HG02840 (cell line): ENCODE data around the gene OSBPL8.

ENCODE experiments used
- ATAC-seq: cut with Tn5 transposase; IDR thresholded peaks from one replicate; pipeline ENCODE4 v1.9.1; 2021; ENCODE audit warnings: mild to moderate bottlenecking, moderate library complexity, moderate number of reproducible peaks; ENCODE audit not compliant: unreplicated experiment, low FRiP score

Gene OSBPL8

GRCh38 chr12:76558684-76559399 lies 729 bp downstream of the OSBPL8 start:
- peak; percentile 31 for ATAC-seq

DNA sequence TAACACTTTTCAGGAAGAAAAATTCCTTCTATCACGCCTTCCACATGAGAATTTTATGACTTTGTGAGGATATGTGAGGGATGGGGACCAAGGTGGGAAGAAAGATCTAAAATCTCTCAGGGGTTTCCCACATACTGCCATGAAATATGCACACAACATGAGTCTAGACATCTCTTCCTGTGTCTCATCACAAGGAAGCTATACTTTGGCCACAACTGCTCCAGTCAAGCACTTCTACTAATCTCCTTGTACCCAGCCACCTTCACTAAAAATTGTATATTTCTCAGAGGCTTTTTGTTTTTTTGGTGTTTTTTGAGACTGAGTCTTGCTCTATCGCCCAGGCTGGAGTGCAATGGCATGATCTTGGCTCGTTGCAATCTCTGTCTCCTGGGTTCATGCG lies 3.2 kb downstream of the OSBPL8 start:
- ATAC-seq, result no peak

DNA sequence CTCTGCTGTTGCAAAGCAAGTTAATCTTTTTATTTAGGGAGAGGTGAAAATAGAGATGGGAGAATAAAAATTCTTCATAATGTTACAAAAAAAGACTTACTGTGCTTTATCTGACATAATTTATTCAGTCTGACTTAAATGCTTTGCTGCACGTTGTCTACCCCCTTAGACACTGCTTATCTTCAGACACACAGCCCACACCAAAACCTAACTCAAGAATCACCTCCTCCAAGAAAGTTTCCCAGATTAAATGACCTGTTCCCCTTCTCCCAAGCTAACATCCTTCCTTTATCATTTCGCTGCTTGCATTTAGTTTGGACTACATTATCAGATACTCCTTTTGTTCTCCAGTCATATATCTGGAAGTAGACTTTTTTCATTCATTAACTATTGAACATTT lies 3.8 kb downstream of the OSBPL8 start:
- no peak for ATAC-seq

GRCh38 chr12:76555231-76555767 lies 4.3 kb downstream of the OSBPL8 start:
- no peak for ATAC-seq

DNA sequence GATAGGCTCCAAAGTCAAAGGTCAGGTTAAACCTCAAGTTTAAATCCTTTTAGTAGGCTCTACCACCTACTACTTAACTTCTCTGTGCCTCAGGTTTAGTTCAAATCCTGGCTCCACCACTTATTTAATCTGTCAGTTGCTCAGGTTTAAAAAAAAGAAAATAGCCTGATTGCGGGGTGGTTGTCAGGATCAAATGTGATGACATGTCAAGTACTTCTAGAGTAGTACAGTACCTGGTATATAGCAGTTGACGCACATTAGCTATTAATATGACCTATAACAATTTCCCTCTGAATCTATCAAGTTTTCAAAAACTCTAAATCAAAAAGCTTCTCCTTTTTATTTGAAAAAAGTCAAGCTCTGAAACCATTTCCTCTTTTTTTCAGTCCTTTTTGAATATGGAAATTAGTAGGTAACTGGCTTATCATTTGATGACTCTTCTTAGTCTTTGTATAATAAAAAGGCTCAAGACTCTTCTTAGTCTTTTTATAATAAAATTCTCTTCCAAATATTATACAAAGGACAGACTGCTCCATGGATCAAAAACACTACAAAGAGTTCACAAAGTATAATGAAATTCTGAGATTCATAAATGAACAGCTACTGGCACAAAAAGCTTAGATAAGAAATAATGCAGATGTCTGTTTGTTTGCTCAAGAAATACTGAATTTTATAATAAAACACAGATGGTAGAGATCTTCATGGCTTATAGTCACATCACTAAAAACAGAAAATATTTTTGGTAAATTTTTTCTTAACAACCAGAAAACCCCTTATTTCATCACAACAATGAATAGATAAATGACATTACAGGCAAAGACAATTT lies 5.0 kb downstream of the OSBPL8 start:
- ATAC-seq, result no peak

DNA sequence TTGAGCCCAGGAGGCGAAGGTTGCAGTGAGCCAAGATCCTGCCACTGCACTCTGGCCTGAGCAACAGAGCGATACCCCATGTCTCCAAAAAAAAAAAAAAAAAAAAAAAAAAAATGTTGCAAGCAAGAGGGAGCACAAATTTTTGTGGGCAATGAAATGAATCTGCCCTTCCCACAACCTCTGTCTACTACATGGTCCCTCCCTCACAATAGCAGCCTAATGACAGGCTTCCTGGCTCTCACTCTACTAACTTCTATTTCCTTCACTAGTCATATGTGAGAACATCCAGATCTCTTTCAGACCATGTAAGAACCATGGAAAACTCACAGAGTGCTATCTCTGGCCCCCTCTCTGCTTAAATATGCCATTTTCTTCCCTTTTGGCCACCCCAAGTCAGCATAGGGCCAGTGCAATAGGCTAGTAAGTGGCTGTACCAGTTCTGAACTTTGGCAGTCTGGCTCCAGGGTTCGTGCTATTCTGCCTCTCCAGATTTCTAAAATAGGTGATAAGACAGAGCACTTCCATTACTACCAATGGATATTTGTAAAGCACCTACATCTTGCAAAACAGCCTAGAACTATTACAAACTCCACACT lies 7.1 kb downstream of the OSBPL8 start:
- ATAC-seq, result no peak

GRCh38 chr12:76551482-76551888 lies 8.1 kb downstream of the OSBPL8 start:
- ATAC-seq, result no peak

DNA sequence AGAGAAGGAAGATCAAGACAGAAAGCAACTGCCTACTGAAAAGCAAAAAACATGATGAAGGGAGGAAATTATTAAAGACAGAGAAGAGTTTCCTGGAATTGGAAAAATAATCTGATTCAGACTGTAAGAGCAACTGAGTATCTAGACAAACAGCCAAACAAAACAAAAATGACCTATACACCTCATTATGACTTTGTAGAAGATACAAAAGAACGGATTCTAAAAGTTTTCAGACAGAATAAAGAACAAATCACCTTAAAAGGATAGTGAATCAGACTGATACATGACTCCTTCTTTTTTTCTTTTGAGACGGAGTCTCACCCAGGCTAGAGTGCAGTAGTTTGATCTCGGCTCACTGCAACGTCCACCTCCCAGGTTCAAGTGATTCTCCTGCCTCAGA lies 10.4 kb downstream of the OSBPL8 start:
- ATAC-seq, result no peak

DNA sequence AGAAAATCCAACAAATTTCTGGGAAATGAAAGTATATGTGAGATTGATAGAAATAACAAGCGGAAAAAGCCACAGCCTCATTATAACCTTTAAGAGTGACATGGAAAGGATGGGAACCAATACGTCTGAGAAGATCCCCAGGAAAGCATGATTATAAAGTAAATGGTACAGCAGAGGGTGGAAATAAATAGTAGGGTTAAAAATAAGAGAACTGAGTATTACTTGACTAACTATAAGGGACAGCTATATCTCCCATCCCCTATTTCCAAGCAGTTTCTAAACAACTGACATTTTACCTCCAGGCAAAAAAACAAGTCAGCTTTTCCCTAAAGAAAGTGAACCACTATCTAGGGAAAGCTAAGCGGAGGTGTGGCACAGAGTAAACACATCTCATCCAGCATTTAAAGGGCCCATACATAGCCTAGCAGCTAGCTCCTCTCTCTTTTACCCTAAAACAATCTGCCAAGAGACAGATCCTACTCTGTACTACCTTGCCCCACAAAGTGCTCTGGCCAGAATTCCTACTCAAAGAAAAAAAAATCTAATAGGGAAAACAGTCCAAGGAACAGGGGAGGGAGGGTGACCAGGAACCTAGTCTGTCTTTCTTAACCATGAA lies 11.2 kb downstream of the OSBPL8 start:
- no peak for ATAC-seq

DNA sequence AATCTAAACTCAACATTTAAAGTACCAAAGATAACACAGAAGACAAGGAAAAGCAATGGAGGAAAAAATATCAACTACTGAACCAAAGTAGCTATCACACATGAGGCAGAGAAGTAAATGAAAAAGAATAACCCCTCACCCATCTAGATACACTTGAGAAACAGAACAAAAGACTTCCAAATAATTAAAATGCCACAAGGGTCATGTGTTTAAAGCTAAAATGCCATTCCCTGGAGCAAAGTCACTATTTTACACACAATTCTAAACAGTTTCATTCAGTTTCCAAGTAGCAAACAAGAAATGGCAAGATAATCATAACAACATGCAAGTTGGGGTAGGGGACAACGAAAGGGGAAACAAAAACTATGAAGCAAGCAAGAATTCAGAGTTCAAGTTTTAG lies 12.0 kb downstream of the OSBPL8 start:
- ATAC-seq, result no peak

GRCh38 chr12:76546889-76547288 lies 12.7 kb downstream of the OSBPL8 start:
- no peak for ATAC-seq

GRCh38 chr12:76545486-76545885 lies 14.1 kb downstream of the OSBPL8 start:
- no peak for ATAC-seq

DNA sequence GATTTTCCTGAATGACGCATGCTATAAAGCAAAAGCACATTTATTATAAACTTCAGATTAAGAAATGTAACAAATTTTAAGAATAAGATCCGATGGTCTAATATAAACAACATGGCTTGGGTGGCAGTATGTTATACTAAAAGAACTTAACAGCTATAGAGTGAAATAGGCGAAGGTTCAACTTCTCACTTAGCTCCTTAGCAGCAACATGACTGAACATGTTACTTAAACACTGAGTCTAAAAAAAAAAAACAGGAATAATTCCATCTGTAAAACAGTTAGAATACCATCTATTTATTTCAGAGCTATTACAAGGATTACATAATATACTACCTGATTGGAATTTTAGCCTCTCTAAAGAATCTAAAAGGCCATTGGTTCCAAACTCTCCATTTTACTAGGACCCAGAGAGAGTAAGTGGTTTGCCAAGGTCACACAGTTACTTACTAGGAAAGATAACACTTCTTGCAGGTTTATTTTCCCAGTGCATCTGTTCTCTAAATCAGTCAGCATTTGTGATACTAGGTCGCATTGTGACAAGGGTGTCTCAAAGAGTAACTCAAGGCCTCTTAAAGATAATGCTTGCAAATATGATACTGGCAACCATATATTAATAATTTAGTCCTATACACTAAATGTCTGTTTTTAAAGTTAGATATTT lies 14.8 kb downstream of the OSBPL8 start:
- no peak for ATAC-seq

GRCh38 chr12:76543813-76544347 lies 15.7 kb downstream of the OSBPL8 start:
- no peak for ATAC-seq

- no peak for ATAC-seq
These were observed 16.7 kb downstream of the OSBPL8 start for GRCh38 chr12:76542908-76543307.

DNA sequence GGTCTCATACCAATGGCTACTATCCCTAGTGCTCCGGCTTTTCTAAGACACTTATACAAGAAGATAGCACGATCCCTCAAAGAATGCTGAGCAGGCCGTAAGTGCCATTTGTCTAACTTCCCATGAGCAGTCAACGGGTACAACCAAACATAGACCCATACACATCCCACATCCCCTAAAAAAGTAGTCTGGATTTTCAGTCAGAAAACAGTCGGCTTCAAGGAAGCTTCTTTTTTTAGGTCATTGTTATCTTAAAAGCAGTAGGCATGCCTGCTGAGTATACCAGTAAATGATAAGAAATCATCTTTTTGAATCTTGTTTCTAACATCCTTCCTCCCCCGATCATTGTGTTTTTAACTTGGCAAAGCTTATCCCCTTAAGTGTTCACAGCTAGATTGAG lies 19.8 kb downstream of the OSBPL8 start:
- ATAC-seq, result no peak

DNA sequence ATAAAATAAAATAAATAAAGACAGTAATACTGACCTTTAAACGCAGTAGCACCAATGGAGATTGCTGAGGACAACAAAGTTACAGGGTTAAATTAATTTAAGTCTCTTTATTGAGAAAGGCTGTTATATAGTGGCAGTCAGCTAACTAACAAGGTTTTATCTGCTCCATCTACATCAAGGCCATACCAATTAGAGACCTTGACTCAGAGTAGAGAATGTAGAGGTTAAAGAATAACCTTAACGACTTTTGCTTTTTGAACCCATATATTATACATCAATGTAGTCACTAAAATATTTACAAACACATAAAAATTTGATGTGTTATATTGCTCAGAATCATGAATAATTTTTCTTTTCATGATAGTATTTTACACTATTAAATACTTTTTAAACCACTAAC lies 21.6 kb downstream of the OSBPL8 start:
- ATAC-seq, result no peak

- ATAC-seq, result no peak
These were observed 23.0 kb downstream of the OSBPL8 start for GRCh38 chr12:76536546-76536945.

GRCh38 chr12:76535170-76535569 lies 24.4 kb downstream of the OSBPL8 start:
- ATAC-seq, result no peak

- no peak for ATAC-seq
These were observed 26.2 kb downstream of the OSBPL8 start for GRCh38 chr12:76533331-76533730.
